ENCODE measurements around the gene BLVRA. TPM values are rescaled to one million over a fixed set of nuclear protein-coding genes. Genes with fewer than 3 reads are reported as not detected.
A peak's percentile ranks its signal among the peaks of the same experiment; 100 is the strongest.
"Not testable (repeated sequence)": the region's sequence is repeated elsewhere in the genome, so short reads cannot be mapped to it uniquely, and the experiment has no call there.

The BLVRA gene
- total RNA-seq, 1 donor from 2014 or later: 28.9 TPM

- no peak overlapping the region for H3K27ac Mint-ChIP-seq
- no peaks in the 10 kb centered on the region for H3K27me3 Mint-ChIP-seq (ENCODE audit: low read depth)
- H3K4me3 Mint-ChIP-seq: no peak overlapping the region
- TF ChIP-seq, protein P1, sequence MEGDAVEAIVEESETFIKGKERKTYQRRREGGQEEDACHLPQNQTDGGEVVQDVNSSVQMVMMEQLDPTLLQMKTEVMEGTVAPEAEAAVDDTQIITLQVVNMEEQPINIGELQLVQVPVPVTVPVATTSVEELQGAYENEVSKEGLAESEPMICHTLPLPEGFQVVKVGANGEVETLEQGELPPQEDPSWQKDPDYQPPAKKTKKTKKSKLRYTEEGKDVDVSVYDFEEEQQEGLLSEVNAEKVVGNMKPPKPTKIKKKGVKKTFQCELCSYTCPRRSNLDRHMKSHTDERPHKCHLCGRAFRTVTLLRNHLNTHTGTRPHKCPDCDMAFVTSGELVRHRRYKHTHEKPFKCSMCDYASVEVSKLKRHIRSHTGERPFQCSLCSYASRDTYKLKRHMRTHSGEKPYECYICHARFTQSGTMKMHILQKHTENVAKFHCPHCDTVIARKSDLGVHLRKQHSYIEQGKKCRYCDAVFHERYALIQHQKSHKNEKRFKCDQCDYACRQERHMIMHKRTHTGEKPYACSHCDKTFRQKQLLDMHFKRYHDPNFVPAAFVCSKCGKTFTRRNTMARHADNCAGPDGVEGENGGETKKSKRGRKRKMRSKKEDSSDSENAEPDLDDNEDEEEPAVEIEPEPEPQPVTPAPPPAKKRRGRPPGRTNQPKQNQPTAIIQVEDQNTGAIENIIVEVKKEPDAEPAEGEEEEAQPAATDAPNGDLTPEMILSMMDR (IDR thresholded peaks at IDR 0.05; ENCODE audit: unreplicated experiment): no peak
- DNase-seq (ENCODE audit: low spot score in 2 of 2, unreplicated experiment in 2 of 2): no peak
- peaks cover 21% of the 10 kb centered on the region for H3K36me3 Mint-ChIP-seq
- peaks cover 13% of the 10 kb centered on the region for H3K4me1 Mint-ChIP-seq
- peaks cover 7% of the 10 kb centered on the region for H3K9me3 Mint-ChIP-seq
Measured at GRCh38 chr7:43779045-43779812, 20.7 kb downstream of the BLVRA start.

DNA sequence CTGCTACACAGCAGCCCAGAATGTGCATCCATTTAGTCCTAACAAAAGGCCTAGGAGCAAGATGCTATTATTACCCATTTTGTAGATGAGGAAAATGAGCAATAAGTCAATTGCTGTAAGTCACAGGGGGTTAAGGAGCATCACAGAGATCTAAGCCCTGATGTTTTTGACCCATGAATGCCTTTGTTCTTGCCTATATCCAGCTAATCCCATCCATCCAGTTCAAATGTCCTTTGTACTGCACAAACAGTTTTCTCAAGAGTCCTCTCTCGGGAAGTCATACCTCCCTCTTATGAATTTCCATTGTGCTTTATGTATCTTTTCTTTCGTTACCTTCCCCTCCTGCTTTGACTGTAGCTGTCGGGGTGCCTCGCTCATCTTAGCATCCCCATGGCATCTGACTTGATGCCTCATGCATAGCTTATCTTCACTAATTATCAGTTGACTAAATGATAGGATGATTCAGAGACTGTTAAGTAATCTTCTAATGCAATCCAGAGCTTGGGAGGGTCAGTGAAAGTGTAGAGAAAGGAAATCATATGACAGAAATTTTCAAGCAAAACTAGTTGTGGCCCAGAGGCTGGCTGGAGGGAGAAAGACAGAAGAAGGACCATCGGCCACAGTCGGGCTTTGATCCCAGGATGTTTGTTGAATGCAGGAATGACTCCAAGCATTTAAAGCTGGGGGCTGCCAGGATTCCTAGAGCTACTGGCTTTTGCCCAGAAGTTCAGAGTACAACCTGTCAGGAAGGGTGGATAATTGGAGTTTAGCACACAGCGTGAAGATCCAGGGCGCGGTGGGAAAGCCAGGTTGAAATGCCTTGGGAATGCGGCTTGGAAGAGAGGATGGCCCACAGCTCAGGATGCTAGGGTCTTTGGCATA lies 23.5 kb downstream of the BLVRA start:
- Mint-ChIP-seq H3K27ac (peak overlapping the region; percentile 58), H3K4me3 (no peak overlapping the region), H3K4me1 (peaks cover 21% of the 10 kb centered on the region), H3K9me3 (peaks cover 4% of the 10 kb centered on the region), H3K36me3 (peaks cover 18% of the 10 kb centered on the region), H3K27me3 (ENCODE audit: low read depth) (no peaks in the 10 kb centered on the region)
- DNase-seq (ENCODE audit: low spot score in 2 of 2, unreplicated experiment in 2 of 2): no peak
- TF ChIP-seq, protein P1 (IDR thresholded peaks at IDR 0.05; ENCODE audit: unreplicated experiment): no peak

- Mint-ChIP-seq H3K27me3 (ENCODE audit: low read depth) (no peaks in the 10 kb centered on the region), H3K27ac (peak overlapping the region; percentile 47), H3K4me3 (no peak overlapping the region), H3K36me3 (peaks cover 19% of the 10 kb centered on the region), H3K9me3 (peaks cover 4% of the 10 kb centered on the region), H3K4me1 (peaks cover 21% of the 10 kb centered on the region)
- TF ChIP-seq, protein P1 (IDR thresholded peaks at IDR 0.05; ENCODE audit: unreplicated experiment): no peak
- DNase-seq (ENCODE audit: low spot score in 2 of 2, unreplicated experiment in 2 of 2): no peak
Measured at GRCh38 chr7:43782768-43783555, 24.5 kb downstream of the BLVRA start.

DNA sequence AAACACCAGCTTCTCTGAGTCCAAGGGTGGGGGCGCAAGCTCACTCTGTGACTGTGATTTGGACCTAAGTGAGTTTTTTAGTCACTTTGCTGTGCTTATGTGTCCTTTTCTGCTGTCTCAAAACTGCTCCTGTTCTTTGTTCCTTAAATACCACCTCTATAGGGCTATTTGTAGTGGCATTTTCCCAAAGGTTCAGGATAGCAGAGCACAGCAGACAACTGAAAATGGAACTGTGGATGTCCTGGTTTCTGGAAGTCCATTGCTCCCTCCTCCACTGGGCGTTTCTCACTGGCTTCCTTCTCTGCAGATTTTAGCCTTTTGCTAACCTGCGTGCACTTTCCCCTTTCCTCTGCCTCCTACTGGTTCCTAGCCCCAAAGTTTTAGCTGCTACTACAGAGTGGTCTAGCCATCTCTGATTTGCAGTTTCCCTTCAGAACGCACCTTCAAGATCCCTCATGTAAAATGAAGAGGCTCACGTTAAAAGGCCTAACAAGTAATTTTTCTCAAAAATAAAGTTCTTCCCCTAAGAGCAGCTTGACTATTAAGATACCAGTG lies 25.6 kb downstream of the BLVRA start:
- Mint-ChIP-seq H3K27ac (peak overlapping the region; percentile 67), H3K4me3 (no peak overlapping the region), H3K4me1 (peaks cover 21% of the 10 kb centered on the region), H3K36me3 (peaks cover 20% of the 10 kb centered on the region), H3K9me3 (peaks cover 2% of the 10 kb centered on the region), H3K27me3 (ENCODE audit: low read depth) (no peaks in the 10 kb centered on the region)
- TF ChIP-seq, protein P1 (IDR thresholded peaks at IDR 0.05; ENCODE audit: unreplicated experiment): no peak
- DNase-seq (ENCODE audit: low spot score in 2 of 2, unreplicated experiment in 2 of 2): no peak

GRCh38 chr7:43784585-43785087 lies 26.2 kb downstream of the BLVRA start:
- not testable (repeated sequence) for H3K27me3 Mint-ChIP-seq (ENCODE audit: low read depth); H3K9me3 Mint-ChIP-seq; H3K4me3 Mint-ChIP-seq; DNase-seq (ENCODE audit: low spot score in 2 of 2, unreplicated experiment in 2 of 2); H3K27ac Mint-ChIP-seq
- H3K4me1 Mint-ChIP-seq: peaks cover 21% of the 10 kb centered on the region
- peaks cover 20% of the 10 kb centered on the region for H3K36me3 Mint-ChIP-seq
